ENCODE data around the gene C1GALT1.
A peak's percentile ranks its signal among the peaks of the same experiment; 100 is the strongest.
"Not testable (repeated sequence)": the region's sequence is repeated elsewhere in the genome, so short reads cannot be mapped to it uniquely, and the experiment has no call there.

Gene C1GALT1

DNA sequence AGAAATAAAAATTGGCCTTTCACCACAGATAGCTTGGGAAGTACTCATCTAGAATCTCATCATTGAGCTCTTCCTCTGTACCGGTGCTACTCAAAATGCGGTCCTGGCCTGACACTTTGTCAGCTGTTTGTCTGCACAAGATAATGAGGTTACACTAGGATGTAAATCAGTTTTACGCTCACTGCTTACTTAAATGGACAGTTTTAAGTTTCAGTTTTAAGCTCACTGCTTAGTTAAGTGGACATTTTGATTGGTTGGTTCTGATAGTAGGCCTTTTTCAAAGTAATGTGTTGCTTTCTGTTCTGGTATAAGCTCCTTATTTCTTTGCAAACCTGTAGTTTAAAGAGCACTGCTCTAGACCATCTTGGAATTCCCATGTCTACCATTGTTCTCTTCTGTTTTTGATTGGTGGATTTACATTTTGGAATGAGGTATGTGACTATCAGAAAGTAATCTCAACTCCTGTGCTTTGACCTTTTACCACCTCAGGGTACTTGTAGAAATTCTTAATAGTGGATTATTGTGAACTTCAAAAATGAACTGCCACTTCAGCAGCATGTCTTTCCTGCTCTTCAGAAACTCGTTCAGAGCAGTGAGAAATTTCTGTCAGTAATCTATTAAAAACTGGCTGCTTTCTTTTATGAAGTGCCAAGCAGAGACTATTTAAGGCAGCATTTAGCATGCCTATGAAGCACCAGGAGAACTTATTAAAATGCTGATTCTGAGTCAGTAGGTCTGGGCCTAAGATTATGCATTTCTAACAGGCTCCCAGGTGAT lies 55.0 kb downstream of the C1GALT1 start:
- DNase-seq (ENCODE audit: low read depth, low spot score): no peak

DNA sequence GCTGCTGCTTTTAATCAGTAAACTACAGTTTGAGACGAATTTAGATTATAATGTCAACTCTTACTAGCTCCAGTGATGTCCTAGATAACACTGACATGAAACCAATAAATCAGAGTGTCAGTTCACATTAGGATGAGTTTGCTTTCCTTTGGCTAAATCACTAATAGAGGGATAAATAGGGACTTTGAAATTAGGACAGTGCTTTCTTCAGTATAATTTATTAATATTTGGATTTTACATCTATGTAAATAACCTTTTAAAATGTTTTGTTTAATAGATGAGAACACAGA lies 55.6 kb downstream of the C1GALT1 start:
- DNase-seq (ENCODE audit: low read depth, low spot score): no peak

DNA sequence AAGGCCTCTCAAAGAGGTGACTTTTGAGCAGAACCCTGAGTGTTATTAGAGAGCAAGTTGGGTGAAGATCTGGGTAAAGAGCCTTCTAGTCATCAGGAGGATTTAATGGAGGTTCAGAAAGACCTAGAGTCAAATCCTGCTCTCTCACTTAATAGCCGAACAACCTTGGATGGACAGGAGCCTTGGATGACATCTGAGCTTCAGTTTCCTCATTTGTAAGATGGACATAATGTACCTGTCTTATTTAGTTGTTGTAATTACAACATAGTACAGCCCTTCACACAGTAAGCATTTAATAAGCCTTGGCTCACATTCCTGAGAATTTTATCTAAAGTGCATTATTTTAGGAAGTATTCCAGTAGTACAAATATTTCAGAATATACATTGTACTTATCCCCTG lies 57.0 kb downstream of the C1GALT1 start:
- DNase-seq (ENCODE audit: low read depth, low spot score): no peak

DNA sequence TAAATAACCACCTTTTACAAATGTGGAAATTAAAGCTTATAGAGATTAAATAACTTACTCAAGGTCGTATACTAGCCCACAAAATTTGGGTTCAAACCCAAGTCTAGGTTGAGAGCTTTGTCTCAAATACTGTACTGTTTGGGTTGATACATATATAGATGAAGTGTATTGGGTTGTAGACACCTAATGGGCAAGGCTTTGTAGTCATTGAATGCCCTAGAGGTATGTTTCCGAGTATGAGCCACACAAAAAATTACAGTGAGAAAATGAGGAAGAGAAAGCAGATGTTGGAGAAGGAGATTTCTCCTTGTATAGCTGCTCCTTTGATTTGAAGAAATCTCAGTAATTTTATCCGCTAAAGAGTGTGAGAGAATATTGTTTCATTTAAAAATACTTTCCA lies 60.6 kb downstream of the C1GALT1 start:
- no peak for DNase-seq (ENCODE audit: low read depth, low spot score)

DNA sequence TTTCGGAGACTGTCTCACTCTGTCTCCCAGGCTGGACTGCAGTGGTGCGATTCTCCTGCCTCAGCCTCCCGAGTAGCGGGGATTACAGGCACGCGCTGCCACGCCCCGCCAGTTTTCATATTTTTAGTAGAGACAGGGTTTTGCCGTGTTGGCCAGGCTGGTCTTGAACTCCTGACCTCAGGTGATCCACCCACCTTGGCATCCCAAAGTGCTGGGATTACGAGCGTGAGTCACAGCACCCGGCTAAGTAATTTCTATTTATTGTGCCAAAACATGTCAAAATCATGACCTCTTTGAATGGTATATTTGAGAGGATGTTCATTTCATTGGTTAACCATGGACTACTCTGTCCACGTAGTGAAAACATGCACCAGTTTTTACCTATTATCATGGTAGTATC lies 62.9 kb downstream of the C1GALT1 start:
- not testable (repeated sequence) for DNase-seq (ENCODE audit: low read depth, low spot score)

DNA sequence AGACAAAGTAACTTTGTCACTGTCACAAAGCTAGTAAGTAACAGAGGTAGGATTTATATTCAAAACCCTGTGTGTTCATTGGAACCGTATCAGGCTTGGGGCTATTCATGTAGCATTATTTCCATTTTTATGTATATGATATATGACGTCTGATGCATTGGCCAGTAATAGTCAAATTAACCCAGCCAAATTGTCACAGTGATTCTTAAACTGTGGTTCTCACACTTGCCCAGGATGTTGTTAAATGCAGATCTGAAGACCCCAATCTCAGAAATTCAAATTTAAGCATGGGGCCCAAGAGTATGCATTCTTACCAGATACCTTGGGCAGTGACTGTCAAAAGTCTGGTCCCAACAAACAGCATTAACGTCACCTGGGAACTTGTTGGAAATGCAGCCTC lies 63.9 kb downstream of the C1GALT1 start:
- no peak for DNase-seq (ENCODE audit: low read depth, low spot score)

DNA sequence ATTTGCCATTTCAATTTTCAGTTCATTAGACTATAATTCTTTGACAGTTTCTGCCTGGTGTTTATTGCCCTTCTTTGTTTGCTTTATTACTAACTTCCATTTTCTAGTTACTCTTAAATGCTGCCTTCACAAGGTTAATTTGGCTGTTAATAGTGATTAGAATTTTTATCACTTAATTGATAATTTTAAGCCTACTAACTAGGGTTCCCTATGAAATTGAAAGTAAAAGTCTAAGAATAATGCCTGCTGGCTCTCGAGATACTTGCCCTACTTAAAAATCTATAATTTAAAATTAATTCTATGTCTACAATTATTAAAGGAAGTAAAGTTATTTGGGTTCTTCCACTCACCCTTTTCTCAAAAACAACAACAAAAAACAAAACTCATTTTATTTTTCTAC lies 65.3 kb downstream of the C1GALT1 start:
- no peak for DNase-seq (ENCODE audit: low read depth, low spot score)

DNA sequence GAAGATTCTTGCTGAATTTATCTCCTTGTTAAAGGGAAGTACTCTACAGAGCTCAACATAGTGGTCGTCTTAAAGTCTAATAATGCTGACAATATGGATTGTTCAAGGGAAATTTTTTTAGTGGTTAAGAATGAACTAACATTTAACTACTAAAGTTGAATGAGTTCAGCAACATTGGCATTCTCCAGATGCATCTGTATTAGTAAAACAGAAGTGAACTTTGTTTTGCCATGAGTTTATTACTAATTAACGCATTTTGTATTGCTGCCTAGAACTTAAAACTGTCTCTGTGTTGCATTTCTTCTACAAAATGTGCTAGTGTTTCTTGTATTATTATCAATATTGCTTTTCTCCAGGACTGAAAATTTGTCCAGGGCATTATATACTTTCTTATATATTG lies 67.5 kb downstream of the C1GALT1 start:
- DNase-seq (ENCODE audit: low read depth, low spot score): no peak

DNA sequence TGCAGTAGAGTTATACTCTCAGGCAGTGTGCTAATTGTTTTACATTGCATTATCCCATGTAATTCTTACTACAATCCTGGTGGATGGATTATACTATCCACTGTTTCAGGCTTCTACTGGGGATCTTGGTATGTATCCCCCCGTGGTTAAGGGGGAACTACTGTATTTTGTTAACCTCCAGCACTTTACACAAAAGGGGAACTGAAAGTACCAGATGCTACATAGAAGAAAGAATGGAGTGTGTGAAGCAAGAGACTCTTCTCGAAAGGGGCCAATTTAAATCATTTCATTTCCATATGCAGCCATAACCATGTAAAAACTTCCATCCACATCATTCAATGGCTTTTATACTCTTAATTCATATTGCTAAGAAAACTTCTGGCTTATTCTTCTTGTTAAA lies 69.4 kb downstream of the C1GALT1 start:
- no peak for DNase-seq (ENCODE audit: low read depth, low spot score)

DNA sequence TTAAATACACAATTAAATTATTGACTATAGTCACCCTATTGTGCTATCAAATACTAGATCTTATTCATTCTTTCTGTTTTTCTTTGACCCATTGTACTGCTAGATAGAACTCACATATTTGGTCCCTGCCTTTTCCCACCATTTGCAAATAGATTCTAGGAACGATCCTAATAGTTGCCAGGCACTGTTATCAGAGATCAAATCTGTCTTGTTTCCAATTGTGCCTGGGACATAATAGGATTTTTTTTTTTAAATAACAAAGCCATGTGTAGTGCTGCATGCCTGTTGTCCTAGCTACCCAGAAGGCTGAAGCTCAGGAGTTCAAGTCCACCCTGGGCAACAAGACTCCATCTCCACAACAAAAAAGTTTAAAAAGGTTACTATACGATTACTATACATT lies 72.0 kb downstream of the C1GALT1 start:
- no peak for DNase-seq (ENCODE audit: low read depth, low spot score)

DNA sequence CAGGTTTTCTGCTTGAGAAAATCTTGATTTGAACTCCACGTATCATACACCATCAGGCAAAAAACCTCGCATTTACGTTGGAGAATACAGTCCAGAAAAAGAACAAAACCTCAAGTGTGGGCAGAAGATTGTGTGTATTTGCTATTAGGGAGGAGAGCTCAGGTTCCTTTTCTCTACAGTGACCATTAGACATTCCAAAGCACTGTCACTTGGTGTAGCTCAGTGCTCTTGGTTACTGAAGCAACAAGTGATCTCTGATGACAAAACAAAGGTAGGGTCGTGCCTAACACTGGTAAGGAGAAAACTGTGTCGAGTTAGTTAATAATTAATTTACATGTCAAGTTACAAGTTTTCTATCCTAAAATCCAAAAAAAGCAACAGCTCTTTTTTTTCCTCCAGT lies 72.6 kb downstream of the C1GALT1 start:
- no peak for DNase-seq (ENCODE audit: low read depth, low spot score)

DNA sequence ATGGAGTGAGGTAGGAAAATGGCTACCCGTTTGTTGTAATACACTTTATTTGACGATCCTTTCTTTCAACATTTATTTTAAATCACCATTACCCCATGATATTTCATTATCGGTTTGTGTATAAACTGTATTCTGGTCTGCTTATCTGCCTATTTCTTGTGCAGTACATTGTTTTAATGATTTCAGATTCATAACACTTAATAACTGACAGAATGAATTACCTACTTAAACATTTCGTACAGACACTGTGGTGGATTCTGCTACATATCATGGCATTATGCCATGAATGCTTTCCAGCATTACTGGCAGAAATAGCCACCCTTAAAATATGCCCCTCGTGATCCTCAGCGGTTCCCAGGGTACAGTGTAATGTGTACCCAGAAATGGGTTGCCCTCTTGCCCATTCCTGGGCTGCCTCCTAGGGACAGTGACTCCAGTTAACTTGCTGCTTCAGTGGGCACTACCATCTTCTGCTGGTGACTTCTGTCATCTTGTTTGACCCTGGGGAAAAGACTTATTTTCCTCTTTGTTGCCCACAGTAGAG lies 74.5 kb downstream of the C1GALT1 start:
- DNase-seq (ENCODE audit: low read depth, low spot score): no peak

DNA sequence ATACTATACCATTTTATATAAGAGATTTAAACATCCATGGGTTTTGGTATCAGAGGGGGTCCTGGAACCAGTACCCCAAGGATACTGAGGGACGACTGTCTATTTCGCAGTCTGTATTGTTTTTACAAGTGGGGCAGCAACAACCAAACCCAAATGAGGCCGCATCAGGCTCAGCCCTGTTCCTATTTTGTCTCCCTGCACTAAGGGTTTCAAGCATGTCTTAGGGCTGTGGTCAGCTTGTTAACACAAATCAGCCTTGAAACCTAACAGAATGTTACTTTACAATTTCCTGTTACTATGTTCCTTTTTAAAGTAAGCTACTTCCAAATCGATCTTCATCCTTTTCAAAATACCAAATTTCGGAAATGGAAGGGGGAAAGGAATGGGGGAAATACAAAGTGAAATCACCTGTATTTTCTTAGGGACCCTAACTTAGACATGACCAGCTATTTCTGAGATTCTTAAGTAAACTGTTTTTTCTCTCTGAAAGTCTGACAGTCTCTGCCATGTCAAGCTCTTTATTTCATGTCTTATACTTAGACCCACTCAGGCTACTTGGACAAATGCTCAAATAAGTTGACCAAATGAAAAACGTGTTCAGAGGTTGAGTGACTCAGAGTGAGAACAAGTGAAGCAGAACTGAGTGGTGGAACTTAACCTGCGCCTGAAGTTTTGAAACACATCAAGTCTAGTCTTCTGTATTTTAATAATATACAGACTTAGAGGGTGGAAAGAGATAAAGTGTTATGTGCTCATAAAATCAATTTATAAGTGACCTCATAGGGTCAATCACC lies 75.8 kb downstream of the C1GALT1 start:
- no peak for DNase-seq (ENCODE audit: low read depth, low spot score)

DNA sequence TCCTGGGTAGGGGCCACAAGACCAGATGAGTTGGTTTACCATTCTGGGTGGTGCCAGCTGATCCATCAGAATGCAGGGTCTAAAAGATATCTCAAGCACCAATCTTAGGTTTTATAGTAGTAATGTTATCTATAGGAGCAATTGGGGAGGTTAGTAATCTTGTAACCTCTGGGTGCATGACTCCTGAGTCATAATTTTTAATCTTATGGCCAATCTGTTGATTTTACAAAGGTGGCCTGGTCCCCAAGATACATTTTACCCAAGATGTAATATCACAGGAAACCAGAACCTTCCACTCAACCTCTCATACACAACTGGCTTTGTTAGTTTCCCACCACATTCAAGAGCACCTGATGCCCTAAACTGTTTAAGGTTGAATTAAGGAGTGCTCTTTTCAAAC lies 79.5 kb downstream of the C1GALT1 start:
- DNase-seq (ENCODE audit: low read depth, low spot score): no peak

DNA sequence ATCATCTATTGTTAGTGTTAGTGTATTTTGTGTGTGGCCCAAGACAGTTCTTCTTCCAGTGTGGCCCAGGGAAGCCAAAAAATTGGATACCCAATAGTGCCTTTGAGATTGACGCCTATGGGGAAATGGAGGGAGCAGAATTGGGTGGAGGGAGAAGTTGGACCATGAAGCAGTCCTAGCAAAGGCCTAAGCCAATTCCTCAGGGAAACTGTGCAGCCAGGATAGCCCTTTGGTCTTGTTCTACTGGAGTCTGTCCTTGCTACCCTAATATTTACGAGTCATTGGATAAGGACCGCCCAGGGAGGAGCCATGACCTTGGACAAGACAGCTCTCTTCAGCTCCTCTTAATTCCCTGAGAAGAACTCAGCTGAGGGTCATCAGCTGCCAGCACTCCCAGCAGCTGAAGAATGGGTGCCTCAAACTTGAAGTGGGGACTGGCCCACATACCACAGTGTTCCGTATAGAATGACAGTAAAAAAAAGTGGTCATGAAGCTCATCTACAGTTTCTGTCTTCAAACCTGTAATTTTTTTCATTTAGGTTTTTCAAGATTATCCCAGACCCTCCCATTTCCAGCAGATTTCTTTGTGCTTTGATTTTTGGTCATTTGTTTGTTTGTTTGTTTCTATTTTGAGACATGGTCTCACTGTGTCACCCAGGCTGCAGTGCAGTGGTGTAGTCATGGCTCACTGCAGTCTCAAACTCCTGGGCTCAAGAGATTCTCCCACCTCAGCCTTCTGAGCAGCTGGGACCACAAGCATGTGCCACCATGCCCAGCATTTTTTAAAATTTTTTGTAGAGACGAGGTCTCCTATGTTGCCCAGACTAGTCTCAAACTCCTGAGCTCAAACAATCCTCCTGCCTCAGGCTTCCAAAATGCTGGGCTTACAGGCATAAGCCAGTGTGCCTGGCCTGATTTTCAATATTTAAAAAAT lies 81.2 kb downstream of the C1GALT1 start:
- DNase-seq (ENCODE audit: low read depth, low spot score): no peak

DNA sequence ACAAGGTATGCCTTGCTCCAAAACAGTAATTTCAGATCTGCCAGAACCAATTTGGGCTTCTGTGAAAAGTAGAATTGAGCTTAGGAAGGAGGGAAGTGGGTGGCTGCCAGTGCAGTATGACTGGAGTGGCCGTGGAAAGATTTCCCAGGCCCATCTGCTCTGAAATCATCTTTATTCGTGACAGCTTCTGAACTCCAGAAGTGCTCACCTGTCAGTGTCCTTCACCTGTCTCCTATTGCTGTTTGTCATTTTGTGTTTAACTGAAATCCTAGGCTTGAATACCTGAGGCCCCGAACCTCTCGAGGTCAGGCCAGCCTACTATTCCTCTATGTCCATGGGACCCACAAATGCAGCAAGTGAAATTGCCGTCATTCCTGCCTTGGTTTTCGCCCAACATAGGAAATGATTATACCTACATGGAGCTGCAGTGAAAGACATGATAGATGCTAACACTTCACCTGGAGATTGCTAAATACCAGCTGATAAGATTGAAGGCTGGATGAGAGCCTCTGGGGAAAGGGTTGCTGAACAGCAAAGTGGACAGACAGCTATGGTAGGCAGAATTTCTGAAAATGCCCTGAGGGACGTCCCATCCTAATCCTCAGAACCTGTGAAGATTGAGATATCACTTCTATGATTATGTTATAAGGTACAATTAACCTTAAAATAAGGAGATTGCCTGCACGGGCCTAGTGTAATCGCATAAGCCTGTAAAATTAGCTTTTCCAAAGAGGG lies 82.1 kb downstream of the C1GALT1 start:
- no peak for DNase-seq (ENCODE audit: low read depth, low spot score)

DNA sequence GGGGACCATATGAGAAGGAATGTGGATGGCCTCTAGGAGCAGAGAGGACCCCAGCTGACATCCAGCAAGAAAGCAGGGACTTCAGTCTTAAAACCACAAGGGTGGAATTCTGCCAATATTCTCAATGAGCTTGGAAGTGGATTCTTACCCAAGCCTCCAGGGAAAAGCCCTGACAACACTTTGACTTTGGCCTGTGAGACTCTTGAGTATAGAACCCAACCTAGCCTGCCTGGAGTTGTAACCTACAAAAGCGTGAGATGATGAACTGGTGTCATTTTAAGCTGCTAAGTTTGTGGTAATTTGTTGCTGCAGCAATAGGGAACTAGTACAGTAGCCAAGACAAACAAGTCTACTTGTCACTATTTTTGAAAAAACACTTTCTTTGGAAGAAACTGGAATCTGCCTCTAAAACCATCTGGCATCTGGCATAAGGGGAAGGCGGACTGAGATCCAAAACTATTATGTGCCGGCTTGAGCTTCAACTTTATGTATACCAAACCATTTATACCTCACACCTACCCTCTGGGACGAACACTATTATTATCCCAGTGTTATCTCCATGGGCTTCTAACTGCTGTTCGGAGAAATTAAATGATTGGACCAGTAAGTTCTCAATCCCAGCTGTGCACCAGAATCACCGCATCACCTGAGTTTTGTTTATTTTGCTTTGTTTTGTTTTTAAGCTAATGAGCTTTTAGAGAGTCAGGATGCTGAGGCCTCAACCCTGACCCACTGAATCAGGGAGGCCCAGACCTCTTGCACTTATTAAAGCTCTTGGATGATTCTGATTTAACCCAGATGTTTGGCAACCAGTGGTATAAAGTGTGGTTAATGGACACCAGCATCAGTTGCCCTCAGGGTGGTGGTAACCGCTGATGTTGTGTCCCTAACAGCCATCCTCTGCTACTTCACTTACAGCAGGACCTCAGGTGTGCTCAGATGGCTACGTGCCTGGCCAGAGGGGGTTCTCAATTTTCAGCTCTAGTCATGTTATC lies 83.0 kb downstream of the C1GALT1 start:
- no peak for DNase-seq (ENCODE audit: low read depth, low spot score)

DNA sequence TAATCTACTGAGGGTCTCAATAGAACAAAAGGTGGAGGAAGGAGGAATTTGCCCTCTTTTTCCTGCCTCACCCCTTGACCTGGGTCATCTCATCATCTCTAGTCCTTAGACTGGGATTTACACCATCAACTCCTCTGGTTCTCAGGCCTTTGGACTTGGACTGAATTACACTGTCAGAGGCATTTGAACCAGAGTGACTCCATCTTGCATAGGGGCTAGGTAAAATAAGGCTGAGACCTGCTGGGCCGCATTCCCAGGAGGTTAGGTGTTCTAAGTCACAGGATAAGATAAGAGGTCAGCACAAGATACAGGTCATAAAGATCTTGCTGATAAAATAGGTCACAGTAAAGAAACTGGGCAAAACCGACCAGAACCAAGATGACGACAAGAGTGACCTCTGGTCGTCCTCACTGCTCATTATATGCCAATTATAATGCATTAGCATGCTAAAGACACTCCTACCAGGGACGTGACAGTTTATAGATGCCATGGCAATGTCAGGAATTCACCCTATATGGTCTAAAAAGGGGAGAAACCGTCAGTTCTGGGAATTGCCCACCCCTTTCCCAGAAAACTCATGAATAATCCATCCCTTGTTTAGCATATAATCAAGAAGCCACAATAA lies 84.0 kb downstream of the C1GALT1 start:
- peak; percentile 63 for DNase-seq (ENCODE audit: low read depth, low spot score)

DNA sequence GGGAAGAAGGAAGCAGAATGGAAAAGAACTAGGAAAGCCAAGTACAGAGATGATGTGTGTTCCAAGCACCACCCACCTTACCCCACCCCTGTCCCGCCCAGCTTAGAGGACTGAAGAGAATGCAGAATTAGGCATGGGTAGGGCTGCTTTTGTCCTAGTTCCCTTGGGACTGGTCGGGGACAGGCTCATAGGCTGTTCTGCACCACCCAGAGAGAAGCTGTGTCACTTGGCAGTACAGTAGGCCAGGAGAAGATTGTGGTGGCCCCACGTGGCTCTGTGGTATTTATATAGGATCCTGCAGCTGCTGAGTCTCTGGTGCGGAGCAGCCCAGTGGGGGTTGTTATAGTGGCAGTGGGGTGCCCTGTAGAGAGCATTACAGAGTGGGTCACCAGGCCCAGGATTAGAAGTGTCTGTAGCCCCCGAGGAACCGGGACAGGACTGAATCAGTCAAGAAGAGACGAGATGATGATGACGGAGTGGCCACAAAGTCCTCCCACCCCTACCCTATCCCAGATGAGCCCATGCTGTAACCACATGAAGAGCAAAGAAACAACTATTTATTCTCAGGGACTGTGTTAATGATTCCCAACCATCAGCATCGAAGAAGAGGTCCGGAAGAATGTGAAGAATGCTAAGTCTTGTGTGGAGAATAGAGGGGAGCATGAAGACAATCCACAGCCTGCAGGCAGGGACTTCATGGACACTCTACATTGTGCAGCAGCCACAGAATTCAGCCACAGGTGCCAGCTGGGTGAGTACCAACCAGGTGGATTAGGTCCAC lies 88.9 kb downstream of the C1GALT1 start:
- DNase-seq (ENCODE audit: low read depth, low spot score): peak; percentile 31

Data from ELF-1 (cell line).